Vagina (tissue), 2 donors: Measurements from ENCODE around the gene PLEKHA8.

ENCODE experiments used
- POLR2A ChIP-seq, 2 donors: fragments of 450-650 bp; IDR thresholded peaks; one replicate each; pipeline ENCODE4 v1.6.1; 2017; ENCODE audit warnings: antibody characterized with exemption in 2 of 2, mild to moderate bottlenecking in 2 of 2, moderate library complexity in 2 of 2
- POLR2AphosphoS5 ChIP-seq, 2 donors: sonication (generic); formaldehyde crosslinking; IDR thresholded peaks; one replicate each; pipeline ENCODE4 v1.9.0; 2017; ENCODE audit warnings: antibody characterized with exemption in 2 of 2, mild to moderate bottlenecking in 2 of 2, low read depth in 1 of 2; ENCODE audit not compliant: insufficient read depth in 1 of 2

DNA sequence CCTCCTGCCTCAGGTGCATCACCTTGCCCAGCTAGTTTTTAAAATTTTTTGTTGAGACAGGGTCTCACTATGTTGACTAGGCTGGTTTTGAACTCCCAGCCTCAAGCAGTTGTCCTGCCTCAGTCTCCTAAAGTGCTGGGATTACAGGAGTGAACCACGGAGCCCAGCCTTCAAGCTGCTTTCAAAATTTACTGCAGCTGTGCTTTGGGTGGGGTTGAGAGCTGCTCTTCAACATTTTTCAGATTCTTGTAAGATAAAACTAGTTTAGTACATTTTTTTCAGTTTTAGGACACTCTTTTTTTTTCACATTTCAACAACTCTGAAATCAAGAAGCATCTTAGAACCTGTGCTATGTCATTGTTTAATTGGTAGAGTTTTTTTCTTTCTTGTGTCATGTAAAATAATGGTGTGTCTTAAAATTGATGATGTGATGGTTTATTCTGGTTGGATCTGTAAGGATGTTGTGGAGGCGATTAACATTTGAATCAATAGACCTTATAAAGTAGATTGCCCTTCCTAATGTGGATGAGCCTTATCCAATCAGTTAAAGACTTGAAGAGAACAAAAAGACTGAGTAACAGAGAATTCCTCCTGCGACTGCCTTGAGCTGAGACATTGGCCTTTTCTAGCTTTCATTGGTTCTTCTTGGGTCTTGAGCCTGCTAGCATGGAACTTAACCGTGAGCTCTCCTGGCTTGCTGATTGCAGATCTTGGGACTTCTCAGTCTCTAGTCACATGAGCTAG is 13.5 kb downstream of the PLEKHA8 start:
- TF ChIP-seq POLR2AphosphoS5 (IDR thresholded peaks at IDR 0.05; ENCODE audit: insufficient read depth in 1 of 2, low read depth in 1 of 2) (no peak), POLR2A (IDR thresholded peaks at IDR 0.05) (no peak)
